Measurements from ENCODE around the gene BCL3.

GRCh38 chr19:44808463-44809371 is 60.2 kb downstream of the BCL3 start, which contains the start of gene BCAM:
- TF ChIP-seq CTCF (conservative IDR thresholded peaks at IDR 0.05) (no peak), ZFX (IDR thresholded peaks at IDR 0.05) (no peak)

All from C4-2B (cell line).